ENCODE measurements around the gene WDSUB1. TPM values are rescaled to one million over a fixed set of nuclear protein-coding genes. Genes with fewer than 3 reads are reported as not detected.

Gene WDSUB1
- total and polyA plus RNA-seq, 2 donors (not counting 3 experiments of a cell fraction or from before 2014, with no cell fraction given) = 4.0 to 4.8 TPM

DNA sequence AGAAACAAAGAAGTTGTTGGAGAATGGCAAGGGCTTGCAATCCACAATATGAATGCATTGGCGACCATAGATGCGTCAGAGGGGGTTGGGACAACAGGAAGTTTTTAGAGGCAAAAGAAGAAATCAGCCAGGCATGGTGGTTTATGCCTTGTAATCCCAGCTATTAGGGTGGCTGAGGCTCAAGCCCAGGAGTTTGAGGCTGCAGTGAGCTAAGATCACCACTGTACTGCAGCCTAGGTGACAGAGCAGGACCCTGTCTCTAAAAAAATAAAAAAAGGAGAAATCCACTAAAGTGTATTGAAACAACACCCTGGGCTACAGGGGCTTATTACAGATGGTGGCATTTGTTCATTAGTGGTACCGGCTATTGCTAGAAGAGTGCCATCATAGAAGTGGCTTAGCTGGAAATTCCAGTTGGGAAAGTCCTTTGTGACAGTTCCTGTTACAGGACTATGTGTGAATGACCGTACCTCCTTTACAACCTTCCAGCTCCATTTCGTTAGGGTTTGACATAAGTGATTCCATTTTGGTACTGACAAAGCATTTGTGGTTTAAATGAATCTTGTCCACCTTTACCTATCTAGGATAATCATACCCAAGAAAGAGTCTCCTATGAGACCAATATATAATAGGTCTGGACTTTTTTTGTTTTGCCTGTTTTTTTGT lies 10.7 kb upstream of the WDSUB1 start:
- Histone ChIP-seq H3K9me1 (replicated peaks; ENCODE audit: control insufficient read depth, extremely low read depth, insufficient read depth, low read length) (no peaks in the 10 kb centered on the region), H4K20me1 (replicated peaks; ENCODE audit: control insufficient read depth, extremely low read depth, insufficient read depth, low read length) (no peaks in the 10 kb centered on the region), H3K36me3 (ENCODE audit: control insufficient read depth in 2 of 2, extremely low read depth in 1 of 2, insufficient read depth in 2 of 2, low read length in 2 of 2) (no peaks in the 10 kb centered on the region), H3K4me1 (ENCODE audit: control insufficient read depth, extremely low read depth, insufficient read depth, low read length) (no peaks in the 10 kb centered on the region), H3K27ac (ENCODE audit: insufficient read depth, low read depth, low read length) (no peak overlapping the region), H3K4me3 (replicated peaks in 1 of 3; ENCODE audit: insufficient read depth in 1 of 3, low read depth in 1 of 3, low read length in 3 of 3) (no peak overlapping the region), H3K79me2 (ENCODE audit: control insufficient read depth, insufficient read depth, low read length) (no peaks in the 10 kb centered on the region), H3K9me3 (replicated peaks; ENCODE audit: control insufficient read depth, insufficient read depth, low read length) (no peaks in the 10 kb centered on the region), H3K9ac (replicated peaks; ENCODE audit: extremely low read depth, insufficient read depth, low read length) (no peak overlapping the region), H2AFZ (ENCODE audit: low read depth, low read length) (no peak overlapping the region), H3K27me3 (ENCODE audit: control insufficient read depth in 2 of 2, insufficient read depth in 2 of 2, low read length in 2 of 2) (no peaks in the 10 kb centered on the region), H3K4me2 (ENCODE audit: insufficient read depth, low read length) (no peak overlapping the region)
- no TSS peak for BruUV-seq (replicated peaks)
- CTCF ChIA-PET = no interaction called here
- POLR2A ChIA-PET = no interaction called here
- intact Hi-C loops (cut with micrococcal nuclease) (no loop called here), dilution Hi-C loops (cut with MboI; ENCODE audit: extremely low pct_ligation_motif_present, low sequenced_read_pairs) (no loop called here)
- no peak for FAIRE-seq
- no peak for TF ChIP-seq EZH2 (IDR thresholded peaks at IDR 0.05; ENCODE audit: borderline replicate concordance, low read depth, low read length, severe bottlenecking)
- TF ChIP-seq JUN (IDR thresholded peaks at IDR 0.05; ENCODE audit: borderline replicate concordance, insufficient read depth, insufficient read length, low read depth) = no peak
- TF ChIP-seq FOS (IDR thresholded peaks at IDR 0.05; ENCODE audit: borderline replicate concordance, insufficient read depth, low read length) = no peak
- TF ChIP-seq GATA2 (IDR thresholded peaks at IDR 0.05; ENCODE audit: insufficient read depth, insufficient read length, low read depth, low read length) = no peak
- TF ChIP-seq, protein P1, sequence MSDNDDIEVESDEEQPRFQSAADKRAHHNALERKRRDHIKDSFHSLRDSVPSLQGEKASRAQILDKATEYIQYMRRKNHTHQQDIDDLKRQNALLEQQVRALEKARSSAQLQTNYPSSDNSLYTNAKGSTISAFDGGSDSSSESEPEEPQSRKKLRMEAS (IDR thresholded peaks at IDR 0.05; ENCODE audit: insufficient read depth, insufficient read length) = no peak
- no peak for TF ChIP-seq POLR2A (IDR thresholded peaks at IDR 0.05; ENCODE audit: low read depth, low read length)
- TF ChIP-seq, protein P2, sequence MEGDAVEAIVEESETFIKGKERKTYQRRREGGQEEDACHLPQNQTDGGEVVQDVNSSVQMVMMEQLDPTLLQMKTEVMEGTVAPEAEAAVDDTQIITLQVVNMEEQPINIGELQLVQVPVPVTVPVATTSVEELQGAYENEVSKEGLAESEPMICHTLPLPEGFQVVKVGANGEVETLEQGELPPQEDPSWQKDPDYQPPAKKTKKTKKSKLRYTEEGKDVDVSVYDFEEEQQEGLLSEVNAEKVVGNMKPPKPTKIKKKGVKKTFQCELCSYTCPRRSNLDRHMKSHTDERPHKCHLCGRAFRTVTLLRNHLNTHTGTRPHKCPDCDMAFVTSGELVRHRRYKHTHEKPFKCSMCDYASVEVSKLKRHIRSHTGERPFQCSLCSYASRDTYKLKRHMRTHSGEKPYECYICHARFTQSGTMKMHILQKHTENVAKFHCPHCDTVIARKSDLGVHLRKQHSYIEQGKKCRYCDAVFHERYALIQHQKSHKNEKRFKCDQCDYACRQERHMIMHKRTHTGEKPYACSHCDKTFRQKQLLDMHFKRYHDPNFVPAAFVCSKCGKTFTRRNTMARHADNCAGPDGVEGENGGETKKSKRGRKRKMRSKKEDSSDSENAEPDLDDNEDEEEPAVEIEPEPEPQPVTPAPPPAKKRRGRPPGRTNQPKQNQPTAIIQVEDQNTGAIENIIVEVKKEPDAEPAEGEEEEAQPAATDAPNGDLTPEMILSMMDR (IDR thresholded peaks at IDR 0.05; ENCODE audit: extremely low read depth in 1 of 2, insufficient read depth in 1 of 2, low read depth in 1 of 2, low read length in 2 of 2) = no peak
- TF ChIP-seq MYC (IDR thresholded peaks at IDR 0.05; ENCODE audit: low read depth, low read length) = no peak
- no peak for TF ChIP-seq POLR2AphosphoS5 (IDR thresholded peaks at IDR 0.05; ENCODE audit: insufficient read depth, low read depth, low read length)
- DNase-seq (ENCODE audit: low read depth, low spot score) = no peak
